Motor neuron (in vitro differentiated cells): Measurements from ENCODE around the gene SERINC5. TPM values are rescaled to one million over a fixed set of nuclear protein-coding genes. Genes with fewer than 3 reads are reported as not detected.
"Not testable (repeated sequence)": the region's sequence is repeated elsewhere in the genome, so short reads cannot be mapped to it uniquely, and the experiment has no call there.

Experiments used
- ATAC-seq, 8 experiments: fragments of 200-7000 bp; cut with Tn5 transposase; replicated peaks in 6 of 8; 2 replicates each; pipeline ENCODE4 v1.8.0; 2021; ENCODE audit warnings: mild to moderate bottlenecking in 8 of 8, moderate library complexity in 8 of 8
- H3K27ac ChIP-seq, 2 donors: fragments of 250-450 bp; sonication (Bioruptor Pico); 2 replicates each; pipeline ENCODE4 v1.9.0; 2021; ENCODE audit warnings: antibody characterized with exemption in 2 of 2, mild to moderate bottlenecking in 2 of 2, moderate library complexity in 1 of 2
- H3K4me1 ChIP-seq, 2 donors: fragments of 250-450 bp; sonication (Bioruptor Pico); replicated peaks in 1 of 2; 2 replicates each; pipeline ENCODE4 v1.6.1; 2021; ENCODE audit warnings: antibody characterized with exemption in 2 of 2, mild to moderate bottlenecking in 2 of 2, moderate library complexity in 1 of 2
- H3K4me3 ChIP-seq, 5 donors: fragments of 250-450 bp; sonication (Bioruptor Pico); 2 replicates each; pipeline ENCODE4 v1.9.0; 2021; ENCODE audit warnings: antibody characterized with exemption in 5 of 5, mild to moderate bottlenecking in 5 of 5, moderate library complexity in 4 of 5
- WGBS, 10 experiments: fragments of 450-650 bp; shearing (Covaris generic); methylation state at CpG; one replicate each; pipeline ENCODE4 v1.0.0; 2022; 5-methylcytosine and 5-hydroxymethylcytosine counted together
- in situ Hi-C, 9 experiments: fragments of 400-800 bp; cut with MboI; loops; one replicate each; pipeline ENCODE4 v1.15.0; 2021; ENCODE audit warnings: low sequenced_read_pairs in 9 of 9, low pct_unique_long_range_greater_than_20kb in 2 of 9; ENCODE audit not compliant: unreplicated experiment in 9 of 9
- total RNA-seq, 8 experiments: library from RNA; unstranded; fragments of 300-600 nt; gene quantifications; 2 replicates each; pipeline versions ENCODE4 v1.2.3 to v1.2.4, GENCODE V29; 2022

Gene SERINC5
- total RNA-seq, 8 experiments from 2014 or later = 6.5 to 16.5 (median 8.1) TPM

GRCh38 chr5:80282054-80282453 lies 26.2 kb upstream of the SERINC5 start:
- Histone ChIP-seq H3K27ac (no peak overlapping the region), H3K4me1 (no peaks in the 10 kb centered on the region), H3K4me3 (no peak overlapping the region)
- no peak for ATAC-seq
- 0 to 100% (median 83%) methylated on average over 1 to 2 of the region's 3 CpGs; no CpG with 5 or more reads in 5 of the 10 experiments for WGBS, 10 experiments
- in situ Hi-C loops = loop anchor here in 1 of 9 experiments (25.0 kb wide), 1 partner anchor 170 kb away; no protein-coding TSS in a partner anchor

GRCh38 chr5:80277191-80277590 lies 21.3 kb upstream of the SERINC5 start:
- ATAC-seq = no peak
- WGBS, 10 experiments = 0 to 100% (median 50%) methylated on average over 1 to 2 of the region's 2 CpGs; no CpG with 5 or more reads in 1 of the 10 experiments
- in situ Hi-C loops = loop anchor here in 1 of 9 experiments (25.0 kb wide), 1 partner anchor 165 kb away; no protein-coding TSS in a partner anchor
- H3K27ac ChIP-seq = no peak overlapping the region
- no peaks in the 10 kb centered on the region for H3K4me1 ChIP-seq
- H3K4me3 ChIP-seq = no peak overlapping the region

- H3K27ac ChIP-seq = no peak overlapping the region
- H3K4me1 ChIP-seq = no peaks in the 10 kb centered on the region
- ATAC-seq = no peak
- in situ Hi-C loops = loop anchor here in 1 of 9 experiments (25.0 kb wide), 1 partner anchor 164 kb away; no protein-coding TSS in a partner anchor
- H3K4me3 ChIP-seq = no peak overlapping the region
These were observed 20.3 kb upstream of the SERINC5 start for GRCh38 chr5:80276186-80276585.

- ATAC-seq = peak in 2 of 8 experiments; percentile 24 to 42
- Histone ChIP-seq H3K4me3 (no peak overlapping the region), H3K27ac (no peak overlapping the region), H3K4me1 (no peaks in the 10 kb centered on the region)
- WGBS, 10 experiments = 68 to 100% (median 76%) methylated on average over 1 to 2 of the region's 2 CpGs; no CpG with 5 or more reads in 3 of the 10 experiments
- in situ Hi-C loops = loop anchor here in 1 of 9 experiments (25.0 kb wide), 1 partner anchor 163 kb away; no protein-coding TSS in a partner anchor
These were observed 19.5 kb upstream of the SERINC5 start for GRCh38 chr5:80275347-80275746.

GRCh38 chr5:80270543-80270942 lies 14.7 kb upstream of the SERINC5 start:
- H3K27ac ChIP-seq, H3K4me1 ChIP-seq, H3K4me3 ChIP-seq: not testable (repeated sequence)
- in situ Hi-C loops = loop anchor here in 2 of 9 experiments (25.0 kb wide), 2 partner anchors 158 to 183 kb away; no protein-coding TSS in a partner anchor
- 64 to 100% (median 82%) methylated on average over 1 to 2 of the region's 2 CpGs; no CpG with 5 or more reads in 3 of the 10 experiments for WGBS, 10 experiments
- peak in 1 of 8 experiments; percentile 12 for ATAC-seq

GRCh38 chr5:80269991-80270438 lies 14.2 kb upstream of the SERINC5 start:
- Histone ChIP-seq H3K27ac (no peak overlapping the region), H3K4me1 (peaks cover 0 to 2% of the 10 kb centered on the region in 2 donors), H3K4me3 (no peak overlapping the region)
- in situ Hi-C loops = loop anchor here in 2 of 9 experiments (25.0 kb wide), 2 partner anchors 158 to 183 kb away; no protein-coding TSS in a partner anchor
- no peak for ATAC-seq
- WGBS, 10 experiments = 40 to 100% (median 92%) methylated on average over 1 to 6 of the region's 8 CpGs; no CpG with 5 or more reads in 2 of the 10 experiments

GRCh38 chr5:80268916-80269315 lies 13.1 kb upstream of the SERINC5 start:
- H3K27ac ChIP-seq = no peak overlapping the region
- no peak for ATAC-seq
- no peak overlapping the region for H3K4me3 ChIP-seq
- in situ Hi-C loops = loop anchor here in 2 of 9 experiments (25.0 kb wide), 2 partner anchors 157 to 182 kb away; no protein-coding TSS in a partner anchor
- H3K4me1 ChIP-seq = peaks cover 0 to 2% of the 10 kb centered on the region in 2 donors
- 59 to 84% (median 74%) methylated on average over 3 to 5 of the region's 5 CpGs for WGBS, 10 experiments

GRCh38 chr5:80266566-80266965 lies 10.7 kb upstream of the SERINC5 start:
- Histone ChIP-seq H3K27ac (no peak overlapping the region), H3K4me1 (peaks cover 0 to 2% of the 10 kb centered on the region in 2 donors), H3K4me3 (no peak overlapping the region)
- no peak for ATAC-seq
- WGBS, 10 experiments = 0 to 80% (median 65%) methylated on average over 1 to 2 of the region's 2 CpGs; no CpG with 5 or more reads in 1 of the 10 experiments
- in situ Hi-C loops = loop anchor here in 2 of 9 experiments (25.0 kb wide), 2 partner anchors 154 to 179 kb away; no protein-coding TSS in a partner anchor

GRCh38 chr5:80260461-80260860 lies 4.6 kb upstream of the SERINC5 start:
- ATAC-seq = no peak
- in situ Hi-C loops = loop anchor here in 2 of 9 experiments (25.0 kb wide), 2 partner anchors 148 to 173 kb away; no protein-coding TSS in a partner anchor
- Histone ChIP-seq H3K4me1 (peaks cover 3 to 10% of the 10 kb centered on the region in 2 donors), H3K27ac (no peak overlapping the region), H3K4me3 (no peak overlapping the region)
- WGBS, 10 experiments = 100% methylated on average over 1 of the region's 1 CpG; no CpG with 5 or more reads in 7 of the 10 experiments

GRCh38 chr5:80259511-80260203 lies 3.8 kb upstream of the SERINC5 start:
- 52 to 100% (median 95%) methylated on average over 2 to 6 of the region's 6 CpGs; no CpG with 5 or more reads in 3 of the 10 experiments for WGBS, 10 experiments
- in situ Hi-C loops = loop anchor here in 2 of 9 experiments (25.0 kb wide), 2 partner anchors 147 to 172 kb away; no protein-coding TSS in a partner anchor
- H3K4me3 ChIP-seq = no peak overlapping the region
- H3K4me1 ChIP-seq = peaks cover 3 to 11% of the 10 kb centered on the region in 2 donors
- no peak overlapping the region for H3K27ac ChIP-seq
- no peak for ATAC-seq

GRCh38 chr5:80255431-80255810 lies 427 bp downstream of the SERINC5 start:
- Histone ChIP-seq H3K4me1 (peaks cover 12 to 25% of the 10 kb centered on the region in 2 donors), H3K4me3 (peak overlapping the region; percentile 58 to 75 (median 64)), H3K27ac (peak overlapping the region in 1 of 2 donors; percentile 35)
- 0% methylated on average over 1 to 7 of the region's 37 CpGs; no CpG with 5 or more reads in 7 of the 10 experiments for WGBS, 10 experiments
- in situ Hi-C loops = loop anchor here in 2 of 9 experiments (25.0 kb wide), 2 partner anchors 143 to 168 kb away; no protein-coding TSS in a partner anchor
- peak; percentile 68 to 75 (median 71) for ATAC-seq

GRCh38 chr5:80254767-80255430 lies 949 bp downstream of the SERINC5 start:
- Histone ChIP-seq H3K4me1 (peaks cover 12 to 25% of the 10 kb centered on the region in 2 donors), H3K4me3 (peak overlapping the region; percentile 58 to 75 (median 64)), H3K27ac (no peak overlapping the region)
- peak; percentile 3 to 13 (median 6) for ATAC-seq
- WGBS, 10 experiments = 0 to 15% (median 2%) methylated on average over 4 to 18 of the region's 23 CpGs
- in situ Hi-C loops = loop anchor here in 2 of 9 experiments (25.0 kb wide), 2 partner anchors 143 to 168 kb away; no protein-coding TSS in a partner anchor
